Loucy (cell line): ENCODE measurements around the gene CCDC188.

Experiments
- H2AFZ ChIP-seq: fragments of 200-600 bp; sonication (generic); 2 replicates; pipeline ENCODE4 v1.6.0; 2016; ENCODE audit warnings: antibody characterized with exemption, mild to moderate bottlenecking, low read length, moderate library complexity
- H3F3A ChIP-seq: fragments of 200-600 bp; 2 replicates; pipeline ENCODE4 v1.6.0; 2016; ENCODE audit warnings: antibody characterized with exemption, low read depth, mild to moderate bottlenecking
- H3K27me3 ChIP-seq: fragments of 200-600 bp; sonication (generic); 2 replicates; pipeline ENCODE4 v1.6.1; 2014; ENCODE audit warnings: low read length, mild to moderate bottlenecking; ENCODE audit not compliant: insufficient read depth, poor library complexity, severe bottlenecking
- H3K36me3 ChIP-seq: fragments of 200-600 bp; sonication (generic); 2 replicates; pipeline ENCODE4 v1.6.1; 2016; ENCODE audit warnings: low read length; ENCODE audit not compliant: insufficient read depth
- H3K4me1 ChIP-seq: fragments of 200-600 bp; sonication (generic); 2 replicates; pipeline ENCODE4 v1.5.1; 2014; ENCODE audit warnings: low read length, mild to moderate bottlenecking; ENCODE audit not compliant: insufficient read depth, poor library complexity, severe bottlenecking
- H3K4me2 ChIP-seq: fragments of 200-600 bp; sonication (generic); 2 replicates; pipeline ENCODE4 v1.6.0; 2014; ENCODE audit warnings: antibody characterized with exemption, low read length, low read depth, mild to moderate bottlenecking; ENCODE audit not compliant: poor library complexity, severe bottlenecking
- H3K4me3 ChIP-seq: fragments of 200-600 bp; sonication (generic); 2 replicates; pipeline ENCODE4 v1.5.1; 2014; ENCODE audit warnings: low read length, mild to moderate bottlenecking, mixed read lengths; ENCODE audit not compliant: poor library complexity, severe bottlenecking
- H3K79me2 ChIP-seq: fragments of 200-600 bp; sonication (generic); 2 replicates; pipeline ENCODE4 v1.6.1; 2014; ENCODE audit warnings: low read length; ENCODE audit not compliant: insufficient read depth
- H3K9ac ChIP-seq: fragments of 200-600 bp; sonication (generic); 2 replicates; pipeline ENCODE4 v1.6.0; 2014; ENCODE audit warnings: mild to moderate bottlenecking, low read depth, low read length, moderate library complexity; ENCODE audit not compliant: poor library complexity, severe bottlenecking
- H3K9me2 ChIP-seq: fragments of 200-600 bp; sonication (generic); replicated peaks from 2 replicates; pipeline ENCODE4 v1.6.1; 2016; ENCODE audit warnings: low read depth, low read length, mixed read lengths
- H3K9me3 ChIP-seq: fragments of 200-600 bp; sonication (generic); 2 replicates; pipeline ENCODE4 v1.6.1; 2014; ENCODE audit warnings: mild to moderate bottlenecking, antibody characterized with exemption, low read length, low read depth; ENCODE audit not compliant: insufficient read depth
- H4K20me1 ChIP-seq: fragments of 200-600 bp; sonication (generic); 2 replicates; pipeline ENCODE4 v1.6.0; 2014; ENCODE audit warnings: antibody characterized with exemption, low read length, mild to moderate bottlenecking; ENCODE audit not compliant: insufficient read depth, poor library complexity, severe bottlenecking
- CTCF ChIP-seq: fragments of 200-600 bp; sonication (generic); conservative IDR thresholded peaks from 2 replicates; pipeline ENCODE4 v1.5.1; 2014; ENCODE audit warnings: mild to moderate bottlenecking, antibody characterized with exemption, low read length
- EZH2phosphoT487 ChIP-seq: fragments of 200-600 bp; IDR thresholded peaks from 2 replicates; pipeline ENCODE4 v1.6.1; 2018; ENCODE audit warnings: antibody characterized with exemption, mild to moderate bottlenecking, moderate library complexity, borderline replicate concordance

The CCDC188 gene

DNA sequence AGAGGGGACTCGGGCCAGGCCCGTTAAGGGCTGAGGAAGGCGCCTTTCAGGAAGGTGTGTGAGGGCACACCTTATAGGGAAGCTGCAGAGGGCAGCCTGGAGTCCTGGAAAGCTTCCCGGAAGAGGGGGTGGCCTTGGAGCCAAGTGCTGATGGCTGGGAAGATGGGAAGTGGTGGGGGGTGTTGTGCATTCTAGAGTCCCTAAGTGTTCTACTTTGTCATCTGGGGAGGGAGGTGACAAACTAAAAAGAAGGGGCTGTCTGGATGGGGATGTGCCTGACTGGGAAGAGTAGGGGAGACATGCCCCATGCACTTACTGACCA is 12.5 kb downstream of the CCDC188 start:
- Histone ChIP-seq H3K36me3 (no peaks in the 10 kb centered on the region; the same call in 1 of the 2 replicates), H4K20me1 (peaks cover 5% of the 10 kb centered on the region), H3K9me2 (no peaks in the 10 kb centered on the region), H3K27me3 (no peaks in the 10 kb centered on the region), H3K9me3 (no peaks in the 10 kb centered on the region), H3K4me1 (peaks cover 11% of the 10 kb centered on the region), H2AFZ (no peak overlapping the region), H3K4me2 (no peak overlapping the region), H3F3A (no peaks in the 10 kb centered on the region), H3K9ac (no peak overlapping the region), H3K4me3 (no peak overlapping the region), H3K79me2 (peaks cover 33% of the 10 kb centered on the region; the same call in 1 of the 2 replicates)
- no peak for TF ChIP-seq EZH2phosphoT487
- TF ChIP-seq CTCF = no peak

DNA sequence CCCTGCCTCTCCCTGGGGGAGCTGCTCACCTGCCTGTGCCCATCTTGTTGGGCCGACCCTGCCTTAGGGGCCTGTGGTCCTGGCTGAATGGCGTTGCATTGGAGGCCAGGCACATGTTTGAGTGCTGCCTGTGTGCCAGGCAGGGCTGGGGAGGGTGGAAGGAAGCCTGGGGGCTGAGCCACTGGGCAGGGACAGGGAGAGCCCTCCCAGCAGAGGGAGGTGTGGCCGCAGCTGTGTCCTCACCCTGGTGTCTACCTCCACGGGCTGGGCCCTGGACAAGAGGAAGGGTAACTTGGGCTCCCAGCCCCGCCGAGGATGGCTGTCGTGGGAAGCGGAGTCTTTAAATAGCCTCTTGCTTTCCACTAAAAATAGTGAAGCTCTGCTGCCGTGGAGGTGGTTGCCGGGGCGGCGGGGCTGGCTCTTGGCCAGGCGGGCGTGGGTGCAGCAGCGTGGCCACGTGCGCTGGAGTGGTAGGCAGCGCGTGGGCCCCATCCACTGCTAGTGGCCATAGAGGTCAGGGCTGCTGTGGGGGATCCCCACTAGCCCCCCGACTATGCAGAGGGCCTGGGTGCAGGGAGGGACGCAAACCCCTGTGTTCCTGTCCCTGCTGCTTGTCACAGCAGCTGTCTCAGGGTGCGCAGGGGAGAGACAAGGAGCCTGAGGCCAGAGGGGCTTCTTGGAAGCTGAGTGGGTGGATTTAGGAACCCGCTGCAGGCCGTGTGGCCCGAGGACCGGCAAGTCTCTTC is 13.0 kb downstream of the CCDC188 start:
- Histone ChIP-seq H3K4me1 (peaks cover 16% of the 10 kb centered on the region), H3K9ac (no peak overlapping the region), H3K4me2 (no peak overlapping the region), H4K20me1 (peaks cover 8% of the 10 kb centered on the region), H3K9me3 (no peaks in the 10 kb centered on the region), H3K4me3 (no peak overlapping the region), H3K9me2 (no peaks in the 10 kb centered on the region), H2AFZ (no peak overlapping the region), H3F3A (no peaks in the 10 kb centered on the region), H3K27me3 (no peaks in the 10 kb centered on the region), H3K79me2 (peaks cover 36% of the 10 kb centered on the region; the same call in 1 of the 2 replicates), H3K36me3 (no peaks in the 10 kb centered on the region; the same call in 1 of the 2 replicates)
- TF ChIP-seq EZH2phosphoT487 (no peak), CTCF (no peak)

DNA sequence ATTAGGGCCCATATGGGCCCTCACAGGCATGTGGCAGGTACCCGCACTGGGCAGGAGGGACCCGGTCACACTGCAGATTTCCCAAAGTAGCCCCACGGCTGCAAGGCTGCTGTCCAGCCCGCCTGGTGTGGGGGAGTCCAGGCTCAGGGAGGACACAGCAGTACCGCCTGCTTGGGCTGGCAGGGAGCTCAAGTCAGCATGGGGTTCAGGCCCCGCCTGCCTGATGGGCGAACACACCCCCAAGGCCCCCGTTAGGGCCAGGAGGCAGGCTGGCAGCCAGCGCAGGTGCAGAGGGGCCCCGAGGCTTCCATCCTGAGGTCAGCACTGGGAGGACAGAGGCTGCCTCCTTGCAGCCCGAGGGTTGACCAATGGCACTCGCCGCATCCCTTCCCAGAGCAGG is 13.7 kb downstream of the CCDC188 start:
- Histone ChIP-seq H3K4me2 (no peak overlapping the region), H3K9me3 (no peaks in the 10 kb centered on the region), H3K27me3 (no peaks in the 10 kb centered on the region), H3K36me3 (no peaks in the 10 kb centered on the region; the same call in 1 of the 2 replicates), H3K4me1 (peaks cover 23% of the 10 kb centered on the region), H3K9ac (no peak overlapping the region), H3K4me3 (no peak overlapping the region), H2AFZ (no peak overlapping the region), H3F3A (no peaks in the 10 kb centered on the region), H4K20me1 (peaks cover 16% of the 10 kb centered on the region), H3K79me2 (peaks cover 44% of the 10 kb centered on the region; the same call in 1 of the 2 replicates), H3K9me2 (no peaks in the 10 kb centered on the region)
- TF ChIP-seq CTCF = no peak
